Measurements from ENCODE around the gene COL1A1.
A peak's percentile ranks its signal among the peaks of the same experiment; 100 is the strongest.

COL1A1 gene

GRCh38 chr17:50222922-50223321 is 21.5 kb upstream of the COL1A1 start:
- peak overlapping the region; percentile 81 for H3K27ac ChIP-seq (ENCODE audit: low read depth, low read length)
- no peak overlapping the region for H3K9ac ChIP-seq (ENCODE audit: low read length in 5 of 5)
- no peaks in the 10 kb centered on the region for H3K27me3 ChIP-seq (ENCODE audit: control insufficient read depth in 5 of 5, insufficient read depth in 4 of 5, low read length in 5 of 5)
- peaks cover 7 to 47% (median 42%) of the 10 kb centered on the region in 5 donors for H3K4me1 ChIP-seq (ENCODE audit: control insufficient read depth in 5 of 5, insufficient read depth in 5 of 5, low read length in 5 of 5)
- no peak overlapping the region for H3K4me3 ChIP-seq (ENCODE audit: low read depth in 1 of 5, low read length in 5 of 5)
- H3K36me3 ChIP-seq (ENCODE audit: control insufficient read depth in 5 of 5, insufficient read depth in 5 of 5, low read length in 5 of 5), result no peaks in the 10 kb centered on the region
- H3K9me3 ChIP-seq (ENCODE audit: control insufficient read depth in 5 of 5, low read length in 5 of 5), result peaks cover 0 to 8% (median 4%) of the 10 kb centered on the region in 5 donors

DNA sequence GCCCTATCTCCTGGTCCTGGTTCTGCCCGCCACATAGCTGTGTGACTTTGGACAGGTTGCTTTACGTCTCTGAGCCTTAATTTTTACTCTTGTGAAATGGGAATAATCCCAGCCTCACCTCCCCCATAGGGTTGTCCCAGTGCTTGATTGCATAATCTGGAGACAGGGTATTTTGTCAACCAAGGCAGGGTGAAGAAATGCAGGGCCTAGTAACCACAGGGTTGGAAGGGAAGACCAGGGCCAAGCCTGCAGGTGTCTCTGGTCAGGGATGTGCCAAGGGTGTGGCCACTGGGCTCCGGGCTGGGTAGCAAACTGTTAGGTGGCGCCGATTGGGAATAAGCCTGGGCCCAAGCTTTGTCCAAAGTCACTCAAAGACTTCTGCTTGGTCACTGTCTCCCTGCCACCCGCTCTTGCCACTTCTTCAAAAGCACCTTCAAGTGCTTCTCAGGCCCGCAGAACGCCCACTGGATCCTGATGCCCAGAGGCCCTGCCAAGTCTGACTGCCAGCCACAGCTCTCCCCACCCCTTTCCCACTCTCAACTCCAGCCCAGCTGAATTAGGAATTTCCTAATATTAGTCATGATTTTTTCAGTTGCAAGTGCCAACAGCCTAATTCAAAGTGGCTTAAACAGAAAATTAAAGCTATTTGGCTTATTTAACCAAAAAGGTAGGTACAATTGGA is 20.6 kb upstream of the COL1A1 start:
- Histone ChIP-seq H3K27me3 (ENCODE audit: control insufficient read depth in 5 of 5, insufficient read depth in 4 of 5, low read length in 5 of 5) (no peaks in the 10 kb centered on the region), H3K27ac (ENCODE audit: low read depth, low read length) (peak overlapping the region; percentile 81), H3K9ac (ENCODE audit: low read length in 5 of 5) (peak overlapping the region in 3 of 5 donors; percentile 21 to 37 (median 26)), H3K4me3 (ENCODE audit: low read depth in 1 of 5, low read length in 5 of 5) (peak overlapping the region in 1 of 5 donors; percentile 11), H3K4me1 (ENCODE audit: control insufficient read depth in 5 of 5, insufficient read depth in 5 of 5, low read length in 5 of 5) (peaks cover 7 to 53% (median 42%) of the 10 kb centered on the region in 5 donors), H3K36me3 (ENCODE audit: control insufficient read depth in 5 of 5, insufficient read depth in 5 of 5, low read length in 5 of 5) (no peaks in the 10 kb centered on the region), H3K9me3 (ENCODE audit: control insufficient read depth in 5 of 5, low read length in 5 of 5) (peaks cover 0 to 8% (median 3%) of the 10 kb centered on the region in 5 donors)

DNA sequence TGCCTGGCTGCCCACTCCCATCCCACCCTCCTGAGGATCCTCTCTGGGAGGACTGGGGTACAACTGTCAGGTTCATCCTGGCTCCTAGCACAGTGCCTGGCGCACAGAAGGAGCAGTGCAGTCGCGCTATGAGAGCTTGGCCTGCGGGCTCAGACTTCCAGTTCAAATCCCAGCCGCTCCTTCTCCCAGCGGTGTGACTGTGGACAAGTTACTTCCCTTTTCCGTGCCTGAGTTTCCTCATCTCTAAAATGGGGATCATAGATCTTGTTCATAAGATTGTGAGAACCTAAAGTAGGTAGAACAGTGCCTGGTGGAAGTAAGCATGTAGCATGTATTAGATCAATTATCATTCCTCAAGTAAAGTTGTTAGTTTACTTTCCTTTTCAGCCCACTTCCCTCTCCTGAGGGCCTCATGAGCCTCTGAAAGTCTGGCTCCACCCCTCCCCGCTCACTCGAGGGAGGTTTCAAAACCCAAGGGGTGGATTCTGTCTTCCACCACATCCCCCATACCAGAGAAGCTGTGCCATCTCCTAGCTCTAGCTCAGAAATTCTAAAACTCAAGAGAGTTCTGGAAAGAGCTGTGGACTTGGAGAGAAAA is 19.9 kb upstream of the COL1A1 start:
- Histone ChIP-seq H3K27me3 (ENCODE audit: control insufficient read depth in 5 of 5, insufficient read depth in 4 of 5, low read length in 5 of 5) (no peaks in the 10 kb centered on the region), H3K4me3 (ENCODE audit: low read depth in 1 of 5, low read length in 5 of 5) (no peak overlapping the region), H3K27ac (ENCODE audit: low read depth, low read length) (peak overlapping the region; percentile 81), H3K9ac (ENCODE audit: low read length in 5 of 5) (peak overlapping the region in 2 of 5 donors; percentile 21 to 37), H3K4me1 (ENCODE audit: control insufficient read depth in 5 of 5, insufficient read depth in 5 of 5, low read length in 5 of 5) (peaks cover 7 to 53% (median 42%) of the 10 kb centered on the region in 5 donors), H3K9me3 (ENCODE audit: control insufficient read depth in 5 of 5, low read length in 5 of 5) (peaks cover 0 to 8% (median 0%) of the 10 kb centered on the region in 5 donors), H3K36me3 (ENCODE audit: control insufficient read depth in 5 of 5, insufficient read depth in 5 of 5, low read length in 5 of 5) (no peaks in the 10 kb centered on the region)

- no peaks in the 10 kb centered on the region for H3K27me3 ChIP-seq (ENCODE audit: control insufficient read depth in 5 of 5, insufficient read depth in 4 of 5, low read length in 5 of 5)
- peaks cover 7 to 53% (median 42%) of the 10 kb centered on the region in 5 donors for H3K4me1 ChIP-seq (ENCODE audit: control insufficient read depth in 5 of 5, insufficient read depth in 5 of 5, low read length in 5 of 5)
Observed at GRCh38 chr17:50220811-50221210, 19.4 kb upstream of the COL1A1 start.

DNA sequence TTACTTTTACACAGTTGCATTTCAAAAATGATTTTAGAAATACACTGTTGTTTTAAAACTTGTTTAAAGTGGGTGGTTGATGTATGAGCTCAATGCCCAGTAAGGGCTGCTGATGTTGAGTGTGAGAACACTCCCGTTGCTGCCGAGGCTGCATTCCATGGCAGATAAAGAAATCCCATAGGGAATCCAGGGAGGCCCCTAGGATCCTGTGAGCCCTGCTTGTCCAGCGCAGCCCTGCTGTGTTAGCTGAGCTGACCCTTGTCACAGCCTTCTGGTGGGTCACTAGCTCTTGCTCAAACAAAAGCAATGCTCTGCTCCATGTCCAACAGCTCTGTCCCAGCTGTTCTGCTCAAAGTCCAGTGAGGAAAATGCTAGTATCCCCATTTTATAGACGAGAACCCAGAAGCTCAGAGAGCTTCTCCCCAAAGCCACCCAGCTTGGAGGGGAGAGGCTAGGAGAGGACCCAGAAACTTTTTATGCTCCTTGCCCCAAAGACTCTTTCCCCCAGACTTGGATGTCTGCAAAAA is 18.6 kb upstream of the COL1A1 start:
- peak overlapping the region; percentile 77 for H3K27ac ChIP-seq (ENCODE audit: low read depth, low read length)
- H3K27me3 ChIP-seq (ENCODE audit: control insufficient read depth in 5 of 5, insufficient read depth in 4 of 5, low read length in 5 of 5), result no peaks in the 10 kb centered on the region
- peaks cover 7 to 53% (median 42%) of the 10 kb centered on the region in 5 donors for H3K4me1 ChIP-seq (ENCODE audit: control insufficient read depth in 5 of 5, insufficient read depth in 5 of 5, low read length in 5 of 5)
- no peaks in the 10 kb centered on the region for H3K36me3 ChIP-seq (ENCODE audit: control insufficient read depth in 5 of 5, insufficient read depth in 5 of 5, low read length in 5 of 5)
- no peak overlapping the region for H3K4me3 ChIP-seq (ENCODE audit: low read depth in 1 of 5, low read length in 5 of 5)
- H3K9ac ChIP-seq (ENCODE audit: low read length in 5 of 5), result peak overlapping the region in 1 of 5 donors; percentile 20
- H3K9me3 ChIP-seq (ENCODE audit: control insufficient read depth in 5 of 5, low read length in 5 of 5), result no peaks in the 10 kb centered on the region

More at GRCh38 chr17:50220811-50221210, 19.4 kb upstream of the COL1A1 start:
- Histone ChIP-seq H3K4me3 (ENCODE audit: low read depth in 1 of 5, low read length in 5 of 5) (no peak overlapping the region), H3K27ac (ENCODE audit: low read depth, low read length) (peak overlapping the region; percentile 81), H3K9ac (ENCODE audit: low read length in 5 of 5) (no peak overlapping the region), H3K36me3 (ENCODE audit: control insufficient read depth in 5 of 5, insufficient read depth in 5 of 5, low read length in 5 of 5) (no peaks in the 10 kb centered on the region), H3K9me3 (ENCODE audit: control insufficient read depth in 5 of 5, low read length in 5 of 5) (peaks cover 0 to 7% (median 0%) of the 10 kb centered on the region in 5 donors)

DNA sequence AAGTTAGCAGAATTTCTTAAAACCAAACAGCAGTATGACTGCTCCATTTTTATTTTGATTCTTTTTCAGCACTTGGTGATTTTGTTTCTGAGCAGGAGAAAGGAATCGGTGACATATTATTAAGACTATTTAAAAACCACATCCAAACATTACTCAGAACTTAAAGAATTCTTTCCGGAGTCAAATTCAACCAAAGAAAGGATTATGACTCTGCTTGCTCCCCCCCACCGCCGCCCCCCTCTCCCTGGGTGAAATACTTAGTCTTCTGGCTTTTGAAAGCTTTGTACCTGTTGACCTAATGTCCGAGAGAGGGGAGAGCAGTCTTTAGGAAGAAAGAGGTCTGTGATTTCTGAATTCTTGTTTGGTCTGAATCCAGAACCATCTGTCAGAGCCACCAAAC is 17.9 kb upstream of the COL1A1 start:
- Histone ChIP-seq H3K9ac (ENCODE audit: low read length in 5 of 5) (no peak overlapping the region), H3K4me1 (ENCODE audit: control insufficient read depth in 5 of 5, insufficient read depth in 5 of 5, low read length in 5 of 5) (peaks cover 7 to 53% (median 42%) of the 10 kb centered on the region in 5 donors), H3K27ac (ENCODE audit: low read depth, low read length) (peak overlapping the region; percentile 77), H3K27me3 (ENCODE audit: control insufficient read depth in 5 of 5, insufficient read depth in 4 of 5, low read length in 5 of 5) (no peaks in the 10 kb centered on the region), H3K4me3 (ENCODE audit: low read depth in 1 of 5, low read length in 5 of 5) (no peak overlapping the region), H3K9me3 (ENCODE audit: control insufficient read depth in 5 of 5, low read length in 5 of 5) (no peaks in the 10 kb centered on the region), H3K36me3 (ENCODE audit: control insufficient read depth in 5 of 5, insufficient read depth in 5 of 5, low read length in 5 of 5) (no peaks in the 10 kb centered on the region)

GRCh38 chr17:50218771-50219315 is 17.4 kb upstream of the COL1A1 start:
- Histone ChIP-seq H3K9ac (ENCODE audit: low read length in 5 of 5) (peak overlapping the region in 1 of 5 donors; percentile 61), H3K4me3 (ENCODE audit: low read depth in 1 of 5, low read length in 5 of 5) (no peak overlapping the region), H3K27me3 (ENCODE audit: control insufficient read depth in 5 of 5, insufficient read depth in 4 of 5, low read length in 5 of 5) (no peaks in the 10 kb centered on the region), H3K4me1 (ENCODE audit: control insufficient read depth in 5 of 5, insufficient read depth in 5 of 5, low read length in 5 of 5) (peaks cover 7 to 53% (median 42%) of the 10 kb centered on the region in 5 donors), H3K27ac (ENCODE audit: low read depth, low read length) (peak overlapping the region; percentile 77), H3K36me3 (ENCODE audit: control insufficient read depth in 5 of 5, insufficient read depth in 5 of 5, low read length in 5 of 5) (no peaks in the 10 kb centered on the region), H3K9me3 (ENCODE audit: control insufficient read depth in 5 of 5, low read length in 5 of 5) (no peaks in the 10 kb centered on the region)

DNA sequence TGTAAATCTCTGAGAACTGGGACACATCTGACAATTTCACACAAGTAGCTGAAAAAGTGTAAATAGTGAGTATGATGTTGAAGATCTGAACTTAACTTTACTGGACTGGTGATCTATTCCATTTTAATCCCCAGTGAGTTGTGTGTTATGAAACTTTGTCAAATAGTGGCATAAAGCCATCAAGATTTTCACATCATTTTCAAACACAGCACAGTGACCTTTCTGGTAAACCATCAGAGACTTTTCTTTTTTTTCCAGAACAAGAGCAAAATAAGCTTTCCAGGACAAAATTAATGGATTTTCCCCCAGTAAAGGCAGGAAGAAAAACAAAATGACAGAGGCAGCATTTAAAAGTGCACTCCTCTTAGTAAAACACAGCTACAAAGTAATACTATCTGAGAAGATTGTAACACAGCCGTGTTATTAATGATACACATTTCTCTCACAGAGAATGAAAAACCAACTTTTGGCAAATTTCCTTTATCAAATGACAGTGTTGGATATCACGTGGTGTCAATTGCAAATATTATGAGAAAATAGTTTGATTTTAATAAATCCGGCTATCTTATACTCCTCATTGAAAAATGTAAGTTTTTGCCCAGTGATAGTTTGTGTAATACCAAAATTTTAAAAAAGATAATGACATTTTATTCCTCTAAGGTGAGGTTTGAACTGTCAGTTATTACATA is 16.8 kb upstream of the COL1A1 start:
- Histone ChIP-seq H3K9ac (ENCODE audit: low read length in 5 of 5) (peak overlapping the region in 1 of 5 donors; percentile 61), H3K27me3 (ENCODE audit: control insufficient read depth in 5 of 5, insufficient read depth in 4 of 5, low read length in 5 of 5) (no peaks in the 10 kb centered on the region), H3K4me3 (ENCODE audit: low read depth in 1 of 5, low read length in 5 of 5) (no peak overlapping the region), H3K36me3 (ENCODE audit: control insufficient read depth in 5 of 5, insufficient read depth in 5 of 5, low read length in 5 of 5) (no peaks in the 10 kb centered on the region), H3K9me3 (ENCODE audit: control insufficient read depth in 5 of 5, low read length in 5 of 5) (no peaks in the 10 kb centered on the region), H3K4me1 (ENCODE audit: control insufficient read depth in 5 of 5, insufficient read depth in 5 of 5, low read length in 5 of 5) (peaks cover 7 to 51% (median 42%) of the 10 kb centered on the region in 5 donors), H3K27ac (ENCODE audit: low read depth, low read length) (peak overlapping the region; percentile 77)

- Histone ChIP-seq H3K9ac (ENCODE audit: low read length in 5 of 5) (no peak overlapping the region), H3K4me3 (ENCODE audit: low read depth in 1 of 5, low read length in 5 of 5) (no peak overlapping the region), H3K9me3 (ENCODE audit: control insufficient read depth in 5 of 5, low read length in 5 of 5) (no peaks in the 10 kb centered on the region), H3K36me3 (ENCODE audit: control insufficient read depth in 5 of 5, insufficient read depth in 5 of 5, low read length in 5 of 5) (no peaks in the 10 kb centered on the region), H3K27ac (ENCODE audit: low read depth, low read length) (peak overlapping the region; percentile 34), H3K27me3 (ENCODE audit: control insufficient read depth in 5 of 5, insufficient read depth in 4 of 5, low read length in 5 of 5) (no peaks in the 10 kb centered on the region), H3K4me1 (ENCODE audit: control insufficient read depth in 5 of 5, insufficient read depth in 5 of 5, low read length in 5 of 5) (peaks cover 7 to 47% (median 37%) of the 10 kb centered on the region in 5 donors)
Observed at GRCh38 chr17:50217591-50217990, 16.2 kb upstream of the COL1A1 start.

All from subcutaneous abdominal adipose tissue (tissue), 5 donors.